NCI-H460 (cell line): ENCODE measurements around the gene EN2. TPM values are rescaled to one million over a fixed set of nuclear protein-coding genes. Genes with fewer than 3 reads are reported as not detected.

Source experiments
- DNase-seq: peaks from one replicate; pipeline ENCODE4 v3.0.0-alpha.2; 2016; ENCODE audit warnings: low read depth; ENCODE audit errors: extremely low read depth
- total RNA-seq: library from RNA; depleted of rRNA; stranded (reverse); fragments of >200 nt; shearing (Covaris generic); gene quantifications from 2 replicates; pipeline ENCODE4 v1.2.3, GENCODE V29; 2014; rRNA removed

Gene EN2
- total RNA-seq, 1 experiment from 2014 or later, result 0.84 TPM

- no peak for DNase-seq
Observed at GRCh38 chr7:155505422-155505793, 47.5 kb downstream of the EN2 start.

DNA sequence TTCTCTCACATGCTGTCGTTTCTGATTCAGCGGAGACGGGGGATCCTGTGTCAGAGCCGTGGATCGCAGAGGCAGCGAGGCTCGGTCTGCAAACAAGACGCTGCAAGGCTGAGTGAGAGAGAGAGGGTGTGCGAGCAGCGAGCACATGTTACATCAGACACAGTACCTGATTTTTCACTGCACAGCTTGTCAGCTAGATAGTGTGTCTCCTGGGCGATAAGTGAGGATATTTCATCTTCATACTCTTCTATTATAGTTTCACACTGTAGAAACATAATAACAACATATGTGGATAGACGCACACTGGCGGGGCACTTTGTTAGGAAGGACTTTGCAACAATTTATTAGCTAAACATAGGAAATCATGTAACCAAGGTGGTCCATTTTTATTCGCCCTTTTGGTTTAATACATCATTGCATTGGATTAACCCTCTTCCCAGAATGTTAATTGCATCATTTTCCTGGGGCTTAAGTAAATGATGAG is 49.0 kb downstream of the EN2 start:
- peak; percentile 8 for DNase-seq

DNA sequence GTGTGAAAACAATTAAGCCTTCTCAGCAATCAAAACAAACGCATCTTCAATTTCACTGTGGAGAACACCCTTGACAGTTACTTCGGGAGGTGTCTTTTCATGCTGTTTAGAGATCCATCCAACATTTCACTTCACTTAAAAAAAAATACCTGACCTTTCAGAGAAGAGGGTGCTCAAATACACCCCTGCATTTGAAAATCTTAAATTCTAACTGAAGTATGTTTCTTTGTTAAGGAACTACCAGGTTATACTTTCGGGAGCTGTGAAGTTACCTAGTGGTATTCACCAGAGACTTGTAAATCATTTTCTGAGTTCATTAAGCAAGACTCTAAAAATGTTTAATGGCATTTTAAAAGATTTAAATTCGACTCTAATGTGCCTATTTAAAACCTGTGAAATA is 49.6 kb downstream of the EN2 start:
- DNase-seq, result no peak

DNA sequence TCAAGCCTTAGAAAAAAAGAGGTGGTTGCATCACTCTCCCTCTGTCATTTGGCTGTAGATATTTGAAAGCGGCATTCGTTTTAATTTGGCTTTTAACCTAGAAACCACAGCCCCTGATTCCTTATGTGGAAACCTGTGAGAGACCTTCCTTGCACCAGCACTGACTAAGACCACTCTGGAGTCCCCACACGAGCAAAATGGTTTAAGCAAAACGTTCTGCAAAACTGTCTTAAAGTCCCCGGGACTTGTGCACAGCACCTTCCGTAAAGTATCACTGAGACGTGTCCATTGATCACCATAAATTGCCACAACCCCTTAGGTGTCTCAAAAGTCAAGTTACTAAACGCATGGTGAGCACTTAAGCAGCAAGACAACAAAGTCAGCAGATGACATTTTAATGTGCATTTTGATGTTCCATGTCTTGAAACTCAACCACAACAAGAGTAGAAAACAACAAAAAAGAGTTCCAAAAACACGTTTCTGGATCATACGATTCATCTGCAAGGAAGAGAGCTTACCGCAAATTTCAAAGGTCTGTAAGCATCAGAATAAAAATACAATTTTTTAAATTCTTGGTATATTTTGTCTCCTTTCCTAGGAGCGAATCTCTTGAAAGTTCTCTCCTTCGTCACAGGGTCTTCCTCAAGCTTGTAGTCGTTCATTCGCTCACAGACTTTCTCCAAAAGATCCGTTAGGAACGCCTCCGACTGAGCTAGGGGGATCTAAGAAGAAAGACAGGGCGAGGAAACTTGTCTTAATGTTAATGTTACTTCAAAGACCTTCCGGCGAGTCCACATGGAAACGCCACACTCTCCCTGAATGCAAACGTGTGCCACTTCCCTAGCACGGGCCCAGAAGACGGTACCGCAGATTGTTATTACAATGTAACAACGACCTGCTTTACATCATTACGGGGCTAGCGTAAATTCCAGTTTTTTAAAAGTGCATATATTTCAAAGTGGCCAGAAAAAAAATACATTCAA is 50.7 kb downstream of the EN2 start:
- no peak for DNase-seq

- no peak for DNase-seq
Observed at GRCh38 chr7:155509359-155509724, 51.4 kb downstream of the EN2 start.

GRCh38 chr7:155509725-155510551 is 52.0 kb downstream of the EN2 start:
- DNase-seq, result no peak

DNA sequence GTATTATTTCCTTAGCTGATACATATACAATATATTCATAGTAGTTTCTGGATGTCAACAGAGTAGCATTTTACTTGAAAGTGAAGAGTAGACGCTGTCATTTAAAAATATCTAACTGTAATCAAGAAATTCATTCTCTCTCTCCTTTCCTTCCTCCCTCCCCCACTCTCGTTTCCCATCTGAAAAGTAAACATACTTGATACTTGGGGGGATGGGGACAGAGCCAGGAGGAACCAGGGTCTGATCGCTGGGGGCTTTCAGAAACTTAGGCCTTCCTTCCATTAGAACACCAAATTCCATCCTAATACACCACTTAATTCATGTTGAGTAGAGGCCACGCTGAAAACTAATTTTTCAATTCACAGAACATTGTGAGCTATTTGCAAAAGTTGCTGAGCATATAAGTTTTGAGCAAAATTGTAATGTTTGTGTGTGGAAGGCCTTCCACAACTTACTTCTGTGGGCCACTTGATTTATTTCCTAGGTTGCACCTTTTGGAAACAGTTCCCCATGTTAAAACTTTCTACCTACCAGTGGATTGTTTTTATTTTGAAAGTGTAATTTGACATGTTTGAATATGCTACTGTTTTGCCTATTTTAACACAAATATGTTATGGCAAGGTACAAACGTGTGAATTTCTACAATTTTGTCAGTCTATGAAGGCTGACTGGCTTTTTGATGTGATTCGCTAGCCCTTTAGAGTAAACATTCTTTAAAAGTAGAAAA is 53.2 kb downstream of the EN2 start:
- no peak for DNase-seq

- no peak for DNase-seq
Observed at GRCh38 chr7:155511702-155511996, 53.7 kb downstream of the EN2 start.

DNA sequence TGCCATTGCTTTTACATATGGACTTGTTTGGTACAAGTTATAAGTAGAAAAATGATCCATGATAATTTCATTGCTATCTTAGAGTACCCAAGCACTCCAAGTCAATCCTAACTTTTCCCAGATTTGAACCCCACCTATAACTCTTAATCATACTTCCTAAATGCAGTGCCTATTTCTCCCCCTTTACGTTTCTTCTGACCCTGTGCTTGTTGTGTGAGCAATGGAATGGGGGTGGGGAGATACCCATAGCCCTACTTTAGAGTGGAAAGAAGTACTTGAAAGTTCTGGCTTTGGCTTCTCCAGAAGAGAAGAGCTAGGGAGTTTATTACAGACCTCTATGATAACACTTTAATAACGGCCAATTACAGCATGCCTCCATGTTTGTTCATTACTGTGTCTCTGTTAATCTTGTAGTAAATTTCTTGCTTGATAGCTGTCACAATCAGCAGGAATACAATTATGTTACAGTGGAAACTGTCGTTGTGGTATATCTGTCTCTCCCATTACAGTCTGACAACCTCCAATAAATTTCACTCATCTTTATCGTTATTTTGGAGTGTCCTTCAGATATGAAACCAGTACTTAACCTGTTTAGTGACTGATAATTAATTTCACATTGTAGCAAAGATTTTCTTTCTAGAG is 54.4 kb downstream of the EN2 start:
- no peak for DNase-seq

- no peak for DNase-seq
Observed at GRCh38 chr7:155513543-155514285, 55.8 kb downstream of the EN2 start.

GRCh38 chr7:155514296-155514695 is 56.4 kb downstream of the EN2 start:
- no peak for DNase-seq

Other genes starting within 250 kb of the EN2 start
- gene INSIG1, start 160.3 kb upstream of the EN2 start, total RNA-seq, result 19.0 TPM in 2 replicates
- not detected in 2 replicates for gene CNPY1, start 88.4 kb downstream of the EN2 start, total RNA-seq
- 20.9 and 22.9 TPM in 2 replicates for gene RBM33, start 186.5 kb downstream of the EN2 start, total RNA-seq